Chondrocyte (in vitro differentiated cells): ENCODE results near the gene TSC22D3. TPM values are rescaled to one million over a fixed set of nuclear protein-coding genes. Genes with fewer than 3 reads are reported as not detected.

Experiments
- DNase-seq: peaks from one replicate; pipeline ENCODE4 v3.0.0; 2021; ENCODE audit warnings: mixed read lengths, low spot score
- H3K27ac Mint-ChIP-seq: one replicate; pipeline ENCODE4 v1.8.0; 2021; ENCODE audit warnings: mild to moderate bottlenecking, moderate library complexity, mixed read lengths; ENCODE audit not compliant: unreplicated experiment
- H3K27me3 Mint-ChIP-seq: 2 replicates; pipeline ENCODE4 v1.8.0; 2021; ENCODE audit warnings: low read depth, mixed read lengths
- H3K36me3 Mint-ChIP-seq: 2 replicates; pipeline ENCODE4 v1.8.0; 2021; ENCODE audit warnings: low read depth, mixed read lengths
- H3K4me1 Mint-ChIP-seq: 2 replicates; pipeline ENCODE4 v1.8.0; 2021; ENCODE audit warnings: low read depth, mild to moderate bottlenecking, mixed read lengths
- H3K4me3 Mint-ChIP-seq: one replicate; pipeline ENCODE4 v1.8.0; 2021; ENCODE audit warnings: mild to moderate bottlenecking, moderate library complexity, mixed read lengths; ENCODE audit not compliant: unreplicated experiment
- H3K9me3 Mint-ChIP-seq: 2 replicates; pipeline ENCODE4 v1.8.0; 2021; ENCODE audit warnings: low read depth, mixed read lengths
- CTCF ChIP-seq: fragments of 200-600 bp; sonication (generic); IDR thresholded peaks from 2 replicates; pipeline ENCODE4 v1.5.0; 2021; ENCODE audit warnings: antibody characterized with exemption, mild to moderate bottlenecking, moderate library complexity
- total RNA-seq: library from RNA; stranded (reverse); gene quantifications from 3 replicates; pipeline ENCODE4 v1.2.1, GENCODE V29; 2021

The TSC22D3 gene
- total RNA-seq, 1 donor from 2014 or later: 191 TPM

- DNase-seq: no peak
- H3K9me3 Mint-ChIP-seq: no peaks in the 10 kb centered on the region
- H3K27ac Mint-ChIP-seq: peak overlapping the region; percentile 98
- peaks cover 22% of the 10 kb centered on the region for H3K36me3 Mint-ChIP-seq
- H3K4me3 Mint-ChIP-seq: peak overlapping the region; percentile 88
- no peak for TF ChIP-seq CTCF
- no peaks in the 10 kb centered on the region for H3K27me3 Mint-ChIP-seq
- H3K4me1 Mint-ChIP-seq: peaks cover 60% of the 10 kb centered on the region
These were observed 60.1 kb downstream of the TSC22D3 start for GRCh38 chrX:107715331-107716117.

- H3K4me1 Mint-ChIP-seq: peaks cover 61% of the 10 kb centered on the region
- peak overlapping the region; percentile 88 for H3K4me3 Mint-ChIP-seq
- no peaks in the 10 kb centered on the region for H3K9me3 Mint-ChIP-seq
- peak; percentile 44 for TF ChIP-seq CTCF
- DNase-seq: no peak
- H3K27me3 Mint-ChIP-seq: no peaks in the 10 kb centered on the region
- peaks cover 22% of the 10 kb centered on the region for H3K36me3 Mint-ChIP-seq
- peak overlapping the region; percentile 98 for H3K27ac Mint-ChIP-seq
These were observed 61.2 kb downstream of the TSC22D3 start for GRCh38 chrX:107714206-107714891.

- Mint-ChIP-seq H3K4me3 (peak overlapping the region; percentile 88), H3K9me3 (no peaks in the 10 kb centered on the region), H3K36me3 (peaks cover 22% of the 10 kb centered on the region), H3K27me3 (no peaks in the 10 kb centered on the region), H3K27ac (peak overlapping the region; percentile 98), H3K4me1 (peaks cover 61% of the 10 kb centered on the region)
- DNase-seq: no peak
- no peak for TF ChIP-seq CTCF
These were observed 61.9 kb downstream of the TSC22D3 start for GRCh38 chrX:107713543-107714205.

GRCh38 chrX:107713203-107713542, 62.4 kb downstream of the TSC22D3 start:
- Mint-ChIP-seq H3K36me3 (peaks cover 22% of the 10 kb centered on the region), H3K27me3 (no peaks in the 10 kb centered on the region), H3K4me3 (peak overlapping the region; percentile 88), H3K27ac (peak overlapping the region; percentile 94), H3K9me3 (no peaks in the 10 kb centered on the region), H3K4me1 (peaks cover 58% of the 10 kb centered on the region)
- DNase-seq: no peak
- no peak for TF ChIP-seq CTCF
